ENCODE measurements around the gene CDK13. TPM values are rescaled to one million over a fixed set of nuclear protein-coding genes. Genes with fewer than 3 reads are reported as not detected.
A peak's percentile ranks its signal among the peaks of the same experiment; 100 is the strongest.

CDK13 gene
- total and polyA plus RNA-seq, 2 donors (not counting 3 experiments of a cell fraction or from before 2014, with no cell fraction given): 24.5 to 56.7 TPM

DNA sequence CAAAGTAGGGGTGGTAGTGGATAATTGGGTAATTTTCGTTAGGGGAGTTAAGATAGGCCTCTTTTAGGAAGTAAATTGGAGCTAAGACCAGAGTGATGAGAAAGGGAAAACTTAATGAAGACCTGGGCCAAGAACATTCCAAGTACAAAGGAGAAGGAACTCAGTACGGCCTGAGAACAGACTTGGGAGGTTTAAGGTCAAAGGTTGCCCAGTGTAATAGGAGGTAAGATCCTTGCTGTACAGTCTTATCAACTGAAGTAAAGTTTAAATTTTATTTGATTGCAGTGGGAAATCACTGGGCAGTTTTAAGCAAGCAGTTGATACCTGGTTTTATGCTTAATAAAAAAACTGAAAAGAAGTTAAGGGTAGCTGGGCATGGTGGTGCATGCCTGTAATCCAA, 108.0 kb downstream of the CDK13 start:
- Histone ChIP-seq H3K9me3 (replicated peaks; ENCODE audit: control insufficient read depth, insufficient read depth, low read length) (no peaks in the 10 kb centered on the region), H3K36me3 (ENCODE audit: control insufficient read depth in 2 of 2, extremely low read depth in 1 of 2, insufficient read depth in 2 of 2, low read length in 2 of 2) (peaks cover 0 to 4% of the 10 kb centered on the region in 2 experiments), H3K27me3 (ENCODE audit: control insufficient read depth in 2 of 2, insufficient read depth in 2 of 2, low read length in 2 of 2) (no peaks in the 10 kb centered on the region), H2AFZ (ENCODE audit: low read depth, low read length) (no peak overlapping the region), H3K79me2 (ENCODE audit: control insufficient read depth, insufficient read depth, low read length) (no peaks in the 10 kb centered on the region), H3K4me3 (replicated peaks in 1 of 3; ENCODE audit: insufficient read depth in 1 of 3, low read depth in 1 of 3, low read length in 3 of 3) (no peak overlapping the region), H3K4me2 (ENCODE audit: insufficient read depth, low read length) (no peak overlapping the region), H3K9ac (replicated peaks; ENCODE audit: extremely low read depth, insufficient read depth, low read length) (no peak overlapping the region), H3K9me1 (replicated peaks; ENCODE audit: control insufficient read depth, extremely low read depth, insufficient read depth, low read length) (no peaks in the 10 kb centered on the region), H3K4me1 (ENCODE audit: control insufficient read depth, extremely low read depth, insufficient read depth, low read length) (no peaks in the 10 kb centered on the region), H4K20me1 (replicated peaks; ENCODE audit: control insufficient read depth, extremely low read depth, insufficient read depth, low read length) (no peaks in the 10 kb centered on the region), H3K27ac (ENCODE audit: insufficient read depth, low read depth, low read length) (no peak overlapping the region)
- dilution Hi-C loops (cut with MboI; ENCODE audit: extremely low pct_ligation_motif_present, low sequenced_read_pairs): no loop called here
- TF ChIP-seq GATA2 (IDR thresholded peaks at IDR 0.05; ENCODE audit: insufficient read depth, insufficient read length, low read depth, low read length): no peak
- TF ChIP-seq POLR2AphosphoS5 (IDR thresholded peaks at IDR 0.05; ENCODE audit: insufficient read depth, low read depth, low read length): no peak
- TF ChIP-seq POLR2A (IDR thresholded peaks at IDR 0.05; ENCODE audit: low read depth, low read length): no peak
- TF ChIP-seq EZH2 (IDR thresholded peaks at IDR 0.05; ENCODE audit: borderline replicate concordance, low read depth, low read length, severe bottlenecking): no peak
- no peak for TF ChIP-seq FOS (IDR thresholded peaks at IDR 0.05; ENCODE audit: borderline replicate concordance, insufficient read depth, low read length)
- intact Hi-C loops (cut with micrococcal nuclease): no loop called here
- no TSS peak for BruUV-seq (replicated peaks)
- no peak for DNase-seq (ENCODE audit: low read depth, low spot score)
- POLR2A ChIA-PET: no interaction called here
- no peak for FAIRE-seq
- CTCF ChIA-PET: interaction anchor here (0.7 to 1.8 kb wide), 3 partner anchors 8 to 162 kb away, joined by 3 to 16 read pairs (median 7); no protein-coding TSS in a partner anchor

DNA sequence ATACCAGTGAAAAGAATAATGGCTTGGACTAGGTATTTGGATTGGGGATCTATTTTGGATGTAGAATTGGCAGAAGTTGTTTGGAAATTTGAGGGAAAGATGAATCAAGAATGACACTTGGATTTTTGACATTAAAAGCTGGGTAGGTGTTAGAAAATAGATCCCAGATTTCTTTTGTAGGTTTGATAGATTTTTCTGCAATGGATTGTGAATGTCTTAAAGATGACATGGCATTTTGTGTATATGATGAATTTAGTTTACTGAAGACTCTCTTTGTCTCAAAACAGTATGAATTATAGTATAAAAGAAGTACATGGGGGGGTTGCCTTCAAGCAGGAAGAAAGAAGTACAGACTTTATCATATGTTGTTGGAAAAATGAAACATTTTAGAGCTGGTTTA, 108.6 kb downstream of the CDK13 start:
- H3K36me3 ChIP-seq (ENCODE audit: control insufficient read depth in 2 of 2, extremely low read depth in 1 of 2, insufficient read depth in 2 of 2, low read length in 2 of 2): peaks cover 0 to 6% of the 10 kb centered on the region in 2 experiments
- no peak overlapping the region for H2AFZ ChIP-seq (ENCODE audit: low read depth, low read length)
- no peaks in the 10 kb centered on the region for H3K79me2 ChIP-seq (ENCODE audit: control insufficient read depth, insufficient read depth, low read length)
- no peak overlapping the region for H3K4me3 ChIP-seq (replicated peaks in 1 of 3; ENCODE audit: insufficient read depth in 1 of 3, low read depth in 1 of 3, low read length in 3 of 3)
- no TSS peak for BruUV-seq (replicated peaks)
- ChIA-PET CTCF (interaction anchor here (1.8 kb wide), 1 partner anchor 162 kb away, joined by 16 read pairs; no protein-coding TSS in a partner anchor), POLR2A (no interaction called here)
- no peak for FAIRE-seq
- H3K27me3 ChIP-seq (ENCODE audit: control insufficient read depth in 2 of 2, insufficient read depth in 2 of 2, low read length in 2 of 2): no peaks in the 10 kb centered on the region
- intact Hi-C loops (cut with micrococcal nuclease) (no loop called here), dilution Hi-C loops (cut with MboI; ENCODE audit: extremely low pct_ligation_motif_present, low sequenced_read_pairs) (no loop called here)
- H3K9me3 ChIP-seq (replicated peaks; ENCODE audit: control insufficient read depth, insufficient read depth, low read length): no peaks in the 10 kb centered on the region
- no peaks in the 10 kb centered on the region for H4K20me1 ChIP-seq (replicated peaks; ENCODE audit: control insufficient read depth, extremely low read depth, insufficient read depth, low read length)
- H3K4me1 ChIP-seq (ENCODE audit: control insufficient read depth, extremely low read depth, insufficient read depth, low read length): no peaks in the 10 kb centered on the region
- peak overlapping the region; percentile 11 for H3K27ac ChIP-seq (ENCODE audit: insufficient read depth, low read depth, low read length)
- H3K9ac ChIP-seq (replicated peaks; ENCODE audit: extremely low read depth, insufficient read depth, low read length): no peak overlapping the region
- H3K4me2 ChIP-seq (ENCODE audit: insufficient read depth, low read length): no peak overlapping the region
- no peaks in the 10 kb centered on the region for H3K9me1 ChIP-seq (replicated peaks; ENCODE audit: control insufficient read depth, extremely low read depth, insufficient read depth, low read length)
- DNase-seq (ENCODE audit: low read depth, low spot score): no peak
- no peak for TF ChIP-seq POLR2AphosphoS5 (IDR thresholded peaks at IDR 0.05; ENCODE audit: insufficient read depth, low read depth, low read length)
- TF ChIP-seq, protein P1, sequence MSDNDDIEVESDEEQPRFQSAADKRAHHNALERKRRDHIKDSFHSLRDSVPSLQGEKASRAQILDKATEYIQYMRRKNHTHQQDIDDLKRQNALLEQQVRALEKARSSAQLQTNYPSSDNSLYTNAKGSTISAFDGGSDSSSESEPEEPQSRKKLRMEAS (IDR thresholded peaks at IDR 0.05; ENCODE audit: insufficient read depth, insufficient read length): no peak
- no peak for TF ChIP-seq JUN (IDR thresholded peaks at IDR 0.05; ENCODE audit: borderline replicate concordance, insufficient read depth, insufficient read length, low read depth)
- TF ChIP-seq, protein P2, sequence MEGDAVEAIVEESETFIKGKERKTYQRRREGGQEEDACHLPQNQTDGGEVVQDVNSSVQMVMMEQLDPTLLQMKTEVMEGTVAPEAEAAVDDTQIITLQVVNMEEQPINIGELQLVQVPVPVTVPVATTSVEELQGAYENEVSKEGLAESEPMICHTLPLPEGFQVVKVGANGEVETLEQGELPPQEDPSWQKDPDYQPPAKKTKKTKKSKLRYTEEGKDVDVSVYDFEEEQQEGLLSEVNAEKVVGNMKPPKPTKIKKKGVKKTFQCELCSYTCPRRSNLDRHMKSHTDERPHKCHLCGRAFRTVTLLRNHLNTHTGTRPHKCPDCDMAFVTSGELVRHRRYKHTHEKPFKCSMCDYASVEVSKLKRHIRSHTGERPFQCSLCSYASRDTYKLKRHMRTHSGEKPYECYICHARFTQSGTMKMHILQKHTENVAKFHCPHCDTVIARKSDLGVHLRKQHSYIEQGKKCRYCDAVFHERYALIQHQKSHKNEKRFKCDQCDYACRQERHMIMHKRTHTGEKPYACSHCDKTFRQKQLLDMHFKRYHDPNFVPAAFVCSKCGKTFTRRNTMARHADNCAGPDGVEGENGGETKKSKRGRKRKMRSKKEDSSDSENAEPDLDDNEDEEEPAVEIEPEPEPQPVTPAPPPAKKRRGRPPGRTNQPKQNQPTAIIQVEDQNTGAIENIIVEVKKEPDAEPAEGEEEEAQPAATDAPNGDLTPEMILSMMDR (IDR thresholded peaks at IDR 0.05; ENCODE audit: extremely low read depth in 1 of 2, insufficient read depth in 1 of 2, low read depth in 1 of 2, low read length in 2 of 2): no peak
- TF ChIP-seq MYC (IDR thresholded peaks at IDR 0.05; ENCODE audit: low read depth, low read length): no peak
- no peak for TF ChIP-seq FOS (IDR thresholded peaks at IDR 0.05; ENCODE audit: borderline replicate concordance, insufficient read depth, low read length)
- no peak for TF ChIP-seq GATA2 (IDR thresholded peaks at IDR 0.05; ENCODE audit: insufficient read depth, insufficient read length, low read depth, low read length)
- no peak for TF ChIP-seq POLR2A (IDR thresholded peaks at IDR 0.05; ENCODE audit: low read depth, low read length)
- TF ChIP-seq EZH2 (IDR thresholded peaks at IDR 0.05; ENCODE audit: borderline replicate concordance, low read depth, low read length, severe bottlenecking): no peak
